ENCODE measurements around the gene ECE1. TPM values are rescaled to one million over a fixed set of nuclear protein-coding genes. Genes with fewer than 3 reads are reported as not detected.
A peak's percentile ranks its signal among the peaks of the same experiment; 100 is the strongest.

The ECE1 gene
- polyA plus RNA-seq, 4 donors: 17.3 to 53.3 (median 45.1) TPM

GRCh38 chr1:21325731-21326387, 35.6 kb upstream of the ECE1 start:
- no peak for DNase-seq (ENCODE audit: low read depth in 4 of 4, low spot score in 3 of 4)

- DNase-seq (ENCODE audit: low read depth in 4 of 4, low spot score in 3 of 4): no peak
Measured at GRCh38 chr1:21325231-21325718, 35.0 kb upstream of the ECE1 start.

- DNase-seq (ENCODE audit: low read depth in 4 of 4, low spot score in 3 of 4): no peak
Measured at GRCh38 chr1:21324368-21325141, 34.3 kb upstream of the ECE1 start.

GRCh38 chr1:21323091-21323490, 32.8 kb upstream of the ECE1 start:
- DNase-seq (ENCODE audit: low read depth in 4 of 4, low spot score in 3 of 4): no peak

- no peak for DNase-seq (ENCODE audit: low read depth in 4 of 4, low spot score in 3 of 4)
Measured at GRCh38 chr1:21322681-21323016, 32.4 kb upstream of the ECE1 start.

DNA sequence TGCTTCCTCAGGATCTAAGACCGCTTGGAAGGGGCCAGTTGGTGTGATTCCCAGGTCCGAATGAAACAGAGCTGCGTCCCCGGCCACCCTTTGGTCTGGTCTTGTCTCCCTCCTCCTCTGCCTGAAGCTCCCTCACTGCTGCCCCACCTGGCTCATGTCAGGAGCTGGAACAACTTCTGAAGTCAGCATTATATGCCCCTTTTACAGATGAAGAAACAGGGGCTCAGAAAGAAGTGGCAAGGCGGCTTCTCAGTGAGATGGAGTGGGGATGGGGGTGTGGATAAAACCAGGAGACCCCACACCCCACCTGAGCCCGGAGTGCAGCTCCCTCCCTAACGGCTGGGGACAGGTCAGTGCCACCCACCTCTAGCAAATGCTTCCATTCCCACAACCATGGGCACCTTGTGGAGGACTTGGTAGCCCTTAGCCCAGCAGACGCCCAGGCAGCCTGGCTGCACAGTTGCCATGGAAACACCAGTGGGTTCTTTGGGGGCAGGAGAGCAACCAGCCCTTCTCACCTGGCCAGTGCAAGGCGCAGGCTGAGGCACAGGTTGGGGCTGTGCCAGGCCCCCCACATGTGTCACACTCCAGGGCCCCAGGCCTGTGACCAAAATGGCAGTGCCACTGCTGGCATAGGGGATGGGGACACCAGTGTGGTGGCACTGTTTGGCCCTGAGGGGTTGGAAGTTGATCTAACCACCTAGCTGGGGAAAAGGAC, 31.9 kb upstream of the ECE1 start:
- DNase-seq (ENCODE audit: low read depth in 4 of 4, low spot score in 3 of 4): no peak

GRCh38 chr1:21320410-21321108, 30.3 kb upstream of the ECE1 start:
- no peak for DNase-seq (ENCODE audit: low read depth in 4 of 4, low spot score in 3 of 4)

GRCh38 chr1:21319447-21320407, 29.5 kb upstream of the ECE1 start:
- DNase-seq (ENCODE audit: low read depth in 4 of 4, low spot score in 3 of 4): no peak

- DNase-seq (ENCODE audit: low read depth in 4 of 4, low spot score in 3 of 4): peak in 2 of 4 donors; percentile 73
Measured at GRCh38 chr1:21318714-21319159, 28.5 kb upstream of the ECE1 start.

GRCh38 chr1:21318057-21318713, 27.9 kb upstream of the ECE1 start:
- no peak for DNase-seq (ENCODE audit: low read depth in 4 of 4, low spot score in 3 of 4)

GRCh38 chr1:21317690-21318043, 27.4 kb upstream of the ECE1 start:
- no peak for DNase-seq (ENCODE audit: low read depth in 4 of 4, low spot score in 3 of 4)

DNA sequence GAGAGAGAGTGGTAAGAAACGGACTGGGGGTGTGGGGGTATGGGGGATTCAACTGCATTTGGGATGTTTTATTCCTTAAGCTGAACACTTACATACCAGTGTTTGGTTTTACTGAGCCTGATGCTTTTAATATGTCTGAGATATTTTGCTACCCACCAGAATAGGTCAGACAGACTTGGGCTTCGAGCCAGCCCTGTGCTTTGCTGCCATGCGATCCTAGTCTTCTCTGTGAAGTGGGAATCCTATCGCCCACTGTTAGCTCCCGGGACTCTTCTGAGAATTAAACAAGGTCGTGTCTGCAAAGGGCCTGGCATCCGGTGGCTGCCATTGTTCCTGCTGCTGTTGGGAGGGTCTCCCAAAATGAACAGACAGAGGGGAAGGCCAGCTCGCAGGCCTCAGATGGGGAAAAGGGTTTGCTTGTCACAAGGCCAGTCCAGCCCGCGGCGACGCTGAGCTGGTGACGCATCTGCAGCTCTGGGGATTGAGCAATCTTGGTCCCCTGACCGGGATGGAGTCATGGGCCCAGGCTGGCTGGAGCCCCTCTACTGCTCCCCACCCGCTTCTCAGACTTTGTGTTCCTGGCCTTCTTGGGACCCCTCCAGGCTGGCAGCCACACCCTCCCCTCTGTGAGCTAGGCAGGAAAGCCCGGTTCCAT, 26.9 kb upstream of the ECE1 start:
- no peak for DNase-seq (ENCODE audit: low read depth in 4 of 4, low spot score in 3 of 4)

GRCh38 chr1:21314743-21315396, 24.6 kb upstream of the ECE1 start:
- no peak for DNase-seq (ENCODE audit: low read depth in 4 of 4, low spot score in 3 of 4)

GRCh38 chr1:21313886-21314721, 23.8 kb upstream of the ECE1 start:
- DNase-seq (ENCODE audit: low read depth in 4 of 4, low spot score in 3 of 4): no peak

- no peak for DNase-seq (ENCODE audit: low read depth in 4 of 4, low spot score in 3 of 4)
Measured at GRCh38 chr1:21313203-21313885, 23.1 kb upstream of the ECE1 start.

- no peak for DNase-seq (ENCODE audit: low read depth in 4 of 4, low spot score in 3 of 4)
Measured at GRCh38 chr1:21312407-21312992, 22.2 kb upstream of the ECE1 start.
